GM13976 (cell line): ENCODE measurements around the gene MSRB1.
"Not testable (repeated sequence)": the region's sequence is repeated elsewhere in the genome, so short reads cannot be mapped to it uniquely, and the experiment has no call there.

Experiments
- DNase-seq: peaks from one replicate; pipeline ENCODE4 v3.0.0; 2012; ENCODE audit warnings: low spot score
- CTCF ChIP-seq: IDR thresholded peaks from 2 replicates; pipeline ENCODE4 v1.5.1; 2012; ENCODE audit warnings: borderline replicate concordance, mild to moderate bottlenecking; ENCODE audit not compliant: insufficient read depth; ENCODE audit errors: extremely low read depth, missing control alignments, control extremely low read depth
- in situ Hi-C: fragments of 300-500 bp; cut with MboI; formaldehyde crosslinking; loops from one replicate; pipeline ENCODE4 v1.12.0; 2022; ENCODE audit warnings: low sequenced_read_pairs, mixed read lengths, inconsistent platforms; ENCODE audit not compliant: unreplicated experiment

Gene MSRB1

DNA sequence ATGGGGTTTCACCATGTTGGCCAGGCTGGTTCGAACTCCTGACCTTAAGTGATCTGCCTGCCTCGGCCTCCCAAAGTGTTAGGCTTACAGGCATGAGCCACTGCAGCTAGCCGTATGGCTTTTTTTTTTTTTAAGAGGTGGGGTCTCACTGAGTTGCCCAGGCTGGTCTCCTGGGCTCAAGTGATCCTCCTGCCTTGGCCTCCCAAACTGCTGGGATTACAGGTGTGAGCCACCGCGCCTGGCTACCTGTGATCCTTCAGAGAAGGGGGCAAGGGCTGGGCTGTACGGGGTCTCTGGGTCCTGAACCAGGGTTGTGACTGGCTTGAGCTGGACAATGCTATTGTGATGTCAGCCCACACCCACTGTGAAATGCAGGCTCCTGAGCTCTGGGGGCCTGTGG is 23.5 kb upstream of the MSRB1 start, which contains the start of gene RNF151:
Gene RNF151, plus strand, starts transcription at position 397 of the 400 bp plus-strand sequence. CDS start 26 bp downstream, outside the sequence.
- in situ Hi-C loops: no loop called here

DNA sequence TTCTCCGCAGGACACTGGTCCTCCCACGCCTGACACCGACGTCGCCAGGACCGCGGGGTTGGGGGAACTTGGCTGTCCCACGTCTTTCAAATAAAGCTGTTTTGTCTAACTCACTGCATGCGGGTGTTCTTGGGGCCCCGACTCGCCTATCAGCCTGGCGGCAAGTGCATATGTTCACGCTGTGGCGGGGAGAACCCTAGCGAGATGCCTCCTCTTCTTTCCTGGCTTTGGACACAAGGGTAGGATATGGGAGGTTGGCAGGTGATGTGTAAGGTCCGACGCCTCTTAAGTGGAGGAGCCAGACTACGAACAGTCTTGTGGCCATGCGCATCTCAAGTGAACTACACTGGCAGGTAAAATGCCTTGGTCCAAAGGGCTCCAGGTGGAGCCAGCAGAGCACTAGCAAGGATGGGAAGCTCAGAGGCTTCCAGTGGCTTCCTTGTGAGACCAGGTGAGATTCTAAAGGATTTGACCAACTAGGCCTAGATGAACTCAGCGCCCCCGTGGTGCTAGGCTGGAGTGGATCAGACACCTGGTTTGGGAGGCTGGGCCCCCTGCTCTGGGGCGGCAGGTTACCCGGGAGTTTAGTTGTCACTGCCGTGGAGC is 22.5 kb upstream of the MSRB1 start:
- in situ Hi-C loops: no loop called here
- no peak for TF ChIP-seq CTCF
- no peak for DNase-seq

More for the DNA sequence above, 23.5 kb upstream of the MSRB1 start, which contains the start of gene RNF151:
- no peak for TF ChIP-seq CTCF
- no peak for DNase-seq

DNA sequence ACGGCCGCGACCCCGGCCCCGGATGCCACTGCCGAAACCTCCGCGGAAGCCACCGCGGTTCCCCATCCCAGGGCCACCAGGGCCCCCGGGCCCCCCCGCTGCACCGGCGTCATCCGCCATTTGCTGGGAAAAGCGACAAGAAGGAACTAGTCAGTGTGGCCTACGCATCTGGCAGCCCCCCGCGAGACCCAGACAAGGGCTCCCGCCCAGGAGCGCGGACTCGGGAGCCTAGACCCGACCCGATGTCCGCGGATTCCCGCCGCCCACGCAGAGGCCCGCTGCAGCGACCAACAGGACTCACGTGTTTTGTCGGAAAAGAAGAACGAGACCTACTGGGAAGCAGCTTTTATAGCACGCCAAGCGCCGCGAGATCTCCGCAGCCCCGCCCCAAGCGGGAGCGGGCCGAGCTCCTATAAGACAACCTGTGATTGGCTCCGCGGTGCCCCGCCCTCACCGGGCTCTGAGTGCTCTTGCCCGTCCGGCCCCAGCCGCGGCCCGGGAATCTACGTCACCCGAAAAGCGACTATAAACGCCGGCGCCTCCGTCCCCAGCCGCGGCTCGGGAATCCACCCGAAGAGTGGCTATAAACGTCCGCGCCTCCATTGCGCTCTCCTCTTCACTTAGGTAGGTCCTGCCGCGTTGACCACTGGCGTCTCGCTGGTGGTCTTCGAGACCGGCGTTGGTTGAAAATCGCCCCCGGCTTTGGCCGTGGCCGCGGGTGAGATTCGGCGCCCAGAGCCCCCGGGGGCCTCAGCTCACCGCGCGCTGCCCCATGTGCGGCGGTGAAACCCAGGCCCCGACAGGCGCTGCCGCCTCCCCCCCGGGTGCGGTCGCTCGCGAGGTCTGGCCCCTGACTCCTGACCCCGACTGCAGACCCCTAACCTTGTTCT is 21.8 kb upstream of the MSRB1 start, which contains the start of gene RPS2:
Gene RPS2, minus strand, starts transcription at position 321 of the 890 bp plus-strand sequence. Its CDS starts 201 bp downstream, at position 120.
- in situ Hi-C loops: no loop called here
- peak; percentile 100 for DNase-seq
- no peak for TF ChIP-seq CTCF

DNA sequence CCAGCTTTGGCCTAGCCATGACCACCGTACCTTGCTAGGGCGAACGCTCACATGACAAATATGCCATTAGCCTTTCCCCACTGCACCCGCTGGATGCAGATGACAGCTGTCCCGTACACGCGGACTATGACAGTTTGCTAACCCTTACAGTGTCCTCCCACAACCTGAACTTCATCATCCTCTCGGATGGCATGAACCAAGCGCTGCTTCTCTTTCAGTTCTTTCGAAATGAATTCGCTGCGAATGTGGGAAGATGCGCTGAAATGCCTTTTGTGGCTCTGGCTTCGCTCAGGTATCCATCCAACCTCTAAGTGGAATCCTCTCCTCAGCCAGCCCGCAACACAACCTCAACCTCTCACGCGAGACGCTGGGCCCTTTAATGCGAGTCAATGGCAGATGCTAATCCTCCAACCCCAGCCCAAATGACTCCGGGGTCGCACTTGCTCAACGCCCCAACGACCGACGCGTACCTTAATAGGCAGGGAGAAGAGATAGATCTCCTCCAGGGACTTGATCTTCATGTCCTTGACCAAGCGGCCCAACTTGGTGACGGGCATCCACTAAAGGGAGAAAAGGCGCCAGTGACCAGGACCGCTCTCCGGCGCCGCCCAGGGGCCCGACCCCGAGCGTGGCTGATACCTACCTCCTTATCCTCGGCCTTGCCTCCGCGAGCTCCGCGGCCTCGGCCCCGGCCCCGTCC is 21.0 kb upstream of the MSRB1 start:
- TF ChIP-seq CTCF: peak; percentile 25
- in situ Hi-C loops: no loop called here
- DNase-seq: no peak

DNA sequence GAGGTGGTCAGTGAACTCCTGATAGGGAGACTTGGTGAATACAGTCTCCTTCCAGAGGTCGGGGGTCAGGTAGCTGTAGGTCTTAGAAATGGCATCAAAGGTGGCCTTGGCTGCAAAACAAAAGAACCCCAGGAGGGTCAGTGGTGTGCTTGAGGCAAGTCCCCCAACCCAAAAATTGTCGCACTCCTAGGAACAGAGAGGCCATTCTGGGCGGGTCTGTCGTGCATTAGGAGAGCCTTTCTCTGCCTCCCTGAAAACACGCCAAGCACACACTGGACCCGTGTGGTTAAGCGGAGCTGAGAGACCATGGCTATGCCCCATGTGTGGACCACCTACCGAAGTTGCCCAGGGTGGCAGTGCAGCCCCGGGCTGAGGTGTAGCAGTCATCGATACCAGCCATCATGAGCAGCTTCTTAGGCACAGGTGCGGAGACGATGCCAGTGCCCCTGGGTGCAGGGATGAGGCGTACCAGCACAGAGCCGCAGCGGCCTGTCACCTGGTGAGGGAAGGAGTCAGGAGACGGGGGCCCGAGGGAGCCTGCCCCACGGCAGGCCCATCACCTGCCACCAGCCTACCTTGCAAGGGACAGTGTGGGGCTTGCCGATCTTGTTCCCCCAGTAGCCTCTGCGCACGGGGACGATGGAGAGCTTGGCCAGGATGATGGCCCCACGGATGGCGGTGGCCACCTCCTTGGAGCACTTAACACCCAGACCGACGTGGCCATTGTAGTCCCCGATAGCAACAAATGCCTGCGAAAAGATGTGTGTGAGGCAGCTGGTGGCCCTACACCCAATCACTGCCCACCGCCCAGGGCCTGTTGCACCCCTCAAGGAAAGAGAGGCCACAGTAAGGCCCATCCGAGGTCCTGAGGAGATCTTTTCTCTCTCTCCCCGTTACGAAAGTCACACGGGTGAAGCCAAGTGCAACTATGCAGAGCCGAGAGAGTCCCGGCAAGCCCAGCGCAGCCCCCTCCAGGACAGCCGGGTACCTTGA is 19.5 kb upstream of the MSRB1 start:
- in situ Hi-C loops, DNase-seq: not testable (repeated sequence)

GRCh38 chr16:1961651-1962067 is 18.7 kb upstream of the MSRB1 start:
- DNase-seq: no peak
- in situ Hi-C loops: no loop called here
- no peak for TF ChIP-seq CTCF
